Measurements from ENCODE around the gene OR13J1. TPM values are rescaled to one million over a fixed set of nuclear protein-coding genes. Genes with fewer than 3 reads are reported as not detected.
"Not testable (repeated sequence)": the region's sequence is repeated elsewhere in the genome, so short reads cannot be mapped to it uniquely, and the experiment has no call there.

OR13J1 gene, protein sequence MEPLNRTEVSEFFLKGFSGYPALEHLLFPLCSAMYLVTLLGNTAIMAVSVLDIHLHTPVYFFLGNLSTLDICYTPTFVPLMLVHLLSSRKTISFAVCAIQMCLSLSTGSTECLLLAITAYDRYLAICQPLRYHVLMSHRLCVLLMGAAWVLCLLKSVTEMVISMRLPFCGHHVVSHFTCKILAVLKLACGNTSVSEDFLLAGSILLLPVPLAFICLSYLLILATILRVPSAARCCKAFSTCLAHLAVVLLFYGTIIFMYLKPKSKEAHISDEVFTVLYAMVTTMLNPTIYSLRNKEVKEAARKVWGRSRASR
- under 1 TPM in 4 of 12 donors, not detected in 8; 0.13 to 0.31 (median 0.17) TPM for polyA plus RNA-seq (ENCODE audit: insufficient read length in 12 of 12)
- long read RNA-seq, donor 1, partial matches to known transcripts = 0 of 1 reads
- long read RNA-seq, donor 1, other reads (novel, unspliced or antisense) = 0 of 1 reads
- long read RNA-seq, donor 2, partial matches to known transcripts = 0 of 1 reads
- long read RNA-seq, donor 2, other reads (novel, unspliced or antisense) = 0 of 1 reads
- long read RNA-seq, donor 3 = 0 reads
- long read RNA-seq, donor 4 = 0 reads
- long read RNA-seq, donor 5 = 0 reads
- long read RNA-seq, donor 6 = 0 reads
- long read RNA-seq, donor 7 = 0 reads
- long read RNA-seq, donor 8, partial matches to known transcripts = 0 of 2 reads
- long read RNA-seq, donor 8, other reads (novel, unspliced or antisense) = 0 of 2 reads
- long read RNA-seq, donor 9 = 0 reads
- long read RNA-seq, donor 10, partial matches to known transcripts = 0 of 1 reads
- long read RNA-seq, donor 10, other reads (novel, unspliced or antisense) = 0 of 1 reads
- long read RNA-seq, donor 11 = 0 reads

DNA sequence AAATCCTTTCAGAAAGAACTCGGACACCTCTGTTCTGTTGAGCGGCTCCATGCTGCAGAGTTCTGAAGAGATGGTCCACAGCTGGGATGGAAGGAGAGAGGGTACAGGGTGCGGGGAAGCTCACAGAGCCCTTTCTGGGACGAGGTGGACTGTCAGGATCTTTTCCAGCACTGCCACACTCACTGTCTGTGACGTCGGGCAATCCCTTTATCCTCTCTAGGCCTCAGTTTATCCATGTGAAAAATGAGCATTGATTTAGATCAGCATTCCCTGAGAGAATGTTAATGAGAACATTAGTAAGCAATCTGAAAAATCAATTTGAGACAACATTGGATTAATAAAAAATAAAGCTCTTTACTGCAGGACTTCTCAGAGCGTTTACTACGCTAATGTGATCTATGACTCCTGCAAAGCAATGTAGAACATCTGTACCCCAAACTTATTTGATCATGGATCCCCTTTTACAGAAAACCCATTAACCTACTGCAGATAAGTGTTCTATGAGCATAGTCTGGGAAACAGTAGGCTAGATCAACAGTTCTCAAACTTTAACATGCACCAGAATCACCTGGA lies at the start of gene OR13J1:
OR13J1 (minus strand) TSS at position 51 of the 573 bp plus-strand sequence; CDS start at position 51, 0 bp downstream.
- no peak for DNase-seq

DNA sequence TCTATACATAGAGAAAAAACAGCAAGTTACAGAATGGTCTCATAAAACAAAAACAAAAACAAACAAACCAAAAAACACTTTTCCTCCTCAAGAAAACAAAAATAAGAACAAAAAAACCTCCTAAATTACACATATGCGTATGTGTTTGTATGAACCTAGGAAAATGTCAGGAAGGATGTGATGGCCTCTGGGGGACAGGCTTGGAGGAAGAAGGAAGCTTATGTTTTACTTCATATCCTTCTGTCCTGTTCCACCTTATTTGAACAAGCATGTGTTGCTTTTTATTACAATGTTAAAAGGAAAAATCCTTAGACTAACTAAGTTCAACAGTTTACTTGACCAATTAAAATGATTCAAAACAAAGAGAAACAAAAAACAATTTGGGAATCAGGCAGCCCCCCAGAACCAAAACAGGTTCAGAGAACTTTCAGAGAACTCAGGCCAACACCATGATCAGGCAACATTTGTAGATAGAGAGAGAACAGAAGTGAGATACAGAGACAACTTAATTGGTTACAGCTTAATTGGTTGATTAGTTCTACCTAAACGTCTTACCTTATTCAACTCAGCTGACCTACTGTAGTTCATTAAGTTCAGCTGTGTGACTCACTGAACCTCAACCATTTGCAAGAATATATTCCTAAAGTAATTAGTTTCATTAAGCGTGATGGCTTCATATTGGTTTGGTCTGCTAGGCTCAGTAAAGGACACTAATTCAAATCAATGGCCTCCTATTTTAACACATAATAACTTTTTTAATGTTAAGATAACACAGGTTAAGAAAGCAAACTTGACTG lies 49.2 kb upstream of the OR13J1 start:
- no peak for DNase-seq

DNA sequence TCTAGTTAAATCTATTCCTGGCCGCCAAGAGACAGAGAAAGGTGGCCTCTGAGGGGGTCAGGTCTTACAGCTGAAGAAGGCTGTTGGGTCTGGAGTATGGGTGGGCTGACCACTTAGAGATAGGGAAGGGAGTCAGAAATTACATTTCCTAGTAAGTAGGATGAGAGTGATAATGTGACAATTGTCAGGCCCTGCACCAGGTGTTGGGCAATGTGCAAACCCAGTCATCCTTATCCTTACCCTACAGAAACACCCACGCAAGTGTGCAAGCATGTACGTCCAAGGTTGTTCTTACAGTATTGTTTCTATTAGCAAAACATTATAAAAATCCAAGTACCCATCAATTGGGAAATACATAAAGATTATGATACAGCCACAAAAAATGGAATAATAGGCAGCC lies 48.6 kb upstream of the OR13J1 start:
- no peak for DNase-seq

DNA sequence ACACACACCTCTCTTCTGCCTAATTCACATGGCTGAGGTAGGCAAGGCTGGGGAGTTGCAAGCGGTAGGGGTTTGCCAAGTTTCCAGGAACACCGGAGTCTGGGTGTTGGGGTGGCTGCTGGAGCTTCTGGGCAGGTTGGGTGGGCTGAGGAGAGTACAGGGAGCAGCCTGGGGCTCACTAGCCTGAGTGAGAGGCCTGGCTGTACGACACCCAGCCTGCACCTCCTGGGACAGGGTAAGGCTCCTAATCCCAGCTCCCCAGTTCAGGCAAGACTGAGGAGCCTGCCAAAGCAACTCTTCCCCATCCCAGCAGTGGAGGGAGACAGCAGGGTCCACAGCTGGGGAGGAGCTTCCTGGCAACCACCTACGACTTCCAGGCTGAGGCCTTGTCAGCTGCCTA lies 47.1 kb upstream of the OR13J1 start:
- DNase-seq = no peak

DNA sequence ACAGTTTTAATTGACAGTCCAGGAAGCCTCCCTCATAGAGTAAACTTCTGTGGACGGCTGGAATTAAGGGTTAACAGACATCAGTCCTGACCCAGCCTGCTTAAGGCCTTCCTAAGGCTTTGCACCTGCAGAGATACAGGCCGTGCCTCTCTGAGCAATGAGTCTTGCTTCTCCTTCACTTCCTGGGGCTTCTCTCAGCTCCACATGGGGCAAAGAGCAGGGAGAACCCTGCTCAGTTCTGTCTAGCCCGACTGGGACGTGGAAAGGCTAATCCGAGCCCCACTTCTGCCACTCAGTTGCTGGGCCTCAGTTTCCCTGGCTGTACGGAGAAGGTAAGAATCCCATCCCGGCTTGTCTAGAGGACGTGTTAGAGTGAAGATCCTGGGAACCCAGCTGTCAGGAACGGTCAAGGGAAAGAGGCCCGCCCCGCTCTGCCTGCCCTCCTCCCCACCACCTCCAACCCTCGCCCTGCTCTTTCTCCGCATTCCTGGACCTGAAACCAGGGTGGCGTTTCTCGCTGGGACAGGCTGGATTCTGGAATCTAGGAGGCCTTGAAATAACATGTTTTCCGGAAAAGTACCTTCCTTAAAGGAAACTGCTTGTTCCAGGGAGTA lies 45.6 kb upstream of the OR13J1 start:
- no peak for DNase-seq

DNA sequence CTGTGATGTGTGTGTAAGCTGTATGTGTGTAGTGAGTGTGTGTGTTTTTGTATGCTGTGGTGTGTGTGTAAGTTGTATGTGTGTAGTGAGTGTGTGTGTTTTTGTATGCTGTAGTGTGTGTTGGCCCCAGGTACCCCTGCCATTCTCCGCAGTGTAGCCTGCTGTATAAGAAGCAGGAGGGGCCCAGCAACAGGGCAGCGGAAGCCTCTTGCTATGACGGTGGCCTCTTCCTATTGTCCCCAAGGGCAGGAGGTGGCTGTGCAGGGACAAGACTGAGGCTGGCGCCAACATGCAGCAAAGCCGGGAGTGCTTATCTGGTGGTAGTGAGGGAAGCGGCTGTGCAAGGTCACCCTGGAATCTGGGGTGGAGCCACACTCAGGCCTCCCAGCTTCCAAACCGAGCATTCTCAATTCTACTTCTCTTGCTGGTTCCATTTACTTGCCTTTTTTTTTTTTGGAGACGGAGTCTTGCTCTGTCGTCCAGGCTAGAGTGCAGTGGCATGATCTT lies 44.2 kb upstream of the OR13J1 start:
- no peak for DNase-seq

DNA sequence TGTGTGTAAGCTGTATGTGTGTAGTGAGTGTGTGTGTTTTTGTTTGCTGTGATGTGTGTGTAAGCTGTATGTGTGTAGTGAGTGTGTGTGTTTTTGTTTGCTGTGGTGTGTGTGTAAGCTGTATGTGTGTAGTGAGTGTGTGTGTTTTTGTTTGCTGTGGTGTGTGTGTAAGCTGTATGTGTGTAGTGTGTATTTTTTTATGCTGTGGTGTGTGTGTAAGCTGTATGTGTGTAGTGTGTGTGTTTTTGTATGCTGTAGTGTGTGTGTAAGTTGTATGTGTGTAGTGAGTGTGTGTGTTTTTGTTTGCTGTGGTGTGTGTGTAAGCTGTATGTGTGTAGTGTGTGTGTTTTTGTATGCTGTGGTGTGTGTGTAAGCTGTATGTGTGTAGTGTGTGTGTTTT lies 43.2 kb upstream of the OR13J1 start:
- not testable (repeated sequence) for DNase-seq

DNA sequence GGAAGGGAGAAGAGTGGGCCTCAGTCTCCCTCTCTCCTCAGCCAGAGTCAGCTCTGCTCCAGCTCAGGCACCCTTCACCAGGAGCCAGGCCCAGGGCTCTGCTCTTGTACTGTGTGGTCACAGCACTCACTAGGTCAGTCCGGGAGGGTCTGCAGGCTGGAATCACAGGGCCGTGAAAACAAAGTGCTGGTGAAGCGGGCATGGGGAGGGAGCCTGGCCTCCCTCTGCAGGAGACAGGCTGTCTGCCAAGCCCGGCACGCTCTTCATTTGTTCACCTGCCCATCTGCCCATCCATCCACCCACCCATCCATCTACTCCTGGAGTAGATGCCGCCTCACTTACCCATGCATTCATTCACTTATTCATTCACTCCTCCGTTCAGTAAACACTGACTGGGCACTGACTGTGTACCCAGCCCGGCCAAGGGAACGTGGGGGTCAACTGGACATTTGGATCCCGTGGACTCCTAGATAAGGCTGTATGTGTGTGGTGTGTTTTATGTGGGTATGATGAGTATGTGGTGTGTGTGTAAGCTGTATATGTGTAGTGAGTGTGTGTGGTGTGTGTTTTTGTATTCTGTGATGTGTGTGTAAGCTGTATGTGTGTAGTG lies 42.7 kb upstream of the OR13J1 start:
- no peak for DNase-seq

DNA sequence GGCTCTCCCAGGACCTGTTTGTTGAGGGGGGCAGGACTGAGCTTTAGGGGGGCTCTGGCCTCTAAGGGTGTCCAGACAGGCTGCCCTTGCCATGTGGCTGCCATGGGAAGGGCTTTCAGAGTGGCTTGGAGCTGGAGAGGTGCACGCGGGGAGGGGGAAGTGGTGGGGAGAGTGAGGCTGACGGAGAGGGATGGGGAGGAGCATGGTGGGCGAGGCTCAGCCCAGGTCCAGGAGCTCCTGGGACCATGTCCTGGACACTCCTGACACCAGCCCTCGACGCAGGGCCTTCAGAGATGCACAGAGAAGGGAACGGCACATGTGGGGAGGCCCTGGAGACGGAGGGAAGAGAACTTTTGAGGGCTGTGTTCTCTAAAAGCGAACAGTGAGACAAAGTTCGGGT lies 41.5 kb upstream of the OR13J1 start:
- DNase-seq = no peak

DNA sequence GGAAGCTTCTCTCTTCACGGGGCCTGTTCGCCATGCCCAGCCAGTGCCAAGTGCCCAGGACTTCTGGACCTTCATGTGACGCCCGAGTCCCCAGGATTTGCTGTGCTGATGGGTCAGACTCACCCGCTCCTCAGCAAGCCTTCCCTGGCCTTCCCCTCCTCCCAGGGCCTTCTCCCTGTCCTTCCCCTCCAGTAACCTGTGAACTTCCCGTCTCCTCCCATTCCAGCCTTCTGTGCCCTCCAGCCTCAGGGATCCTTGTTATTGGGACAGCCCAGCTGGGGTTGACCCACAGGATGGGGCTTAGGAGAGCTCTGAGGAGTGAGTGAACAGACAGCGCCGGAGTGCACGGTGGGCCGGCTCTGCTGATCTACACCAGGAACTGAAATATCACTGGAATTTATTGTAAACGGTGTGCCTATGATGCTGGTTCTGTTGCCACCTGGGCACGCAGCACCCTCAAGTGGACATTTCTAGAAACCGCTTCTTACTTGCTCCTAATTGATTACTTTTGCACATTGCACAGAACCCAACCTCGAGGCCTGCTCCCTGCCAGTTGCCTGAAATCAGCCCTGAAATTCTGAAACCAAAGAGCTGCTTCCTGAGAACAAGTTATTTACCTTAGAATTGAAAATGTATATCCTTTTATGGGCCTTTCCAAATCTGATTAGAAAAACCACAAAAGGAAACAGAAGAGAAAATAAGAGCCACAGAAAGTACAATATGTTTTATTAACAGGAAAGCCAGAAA lies 40.6 kb upstream of the OR13J1 start:
- DNase-seq = no peak

DNA sequence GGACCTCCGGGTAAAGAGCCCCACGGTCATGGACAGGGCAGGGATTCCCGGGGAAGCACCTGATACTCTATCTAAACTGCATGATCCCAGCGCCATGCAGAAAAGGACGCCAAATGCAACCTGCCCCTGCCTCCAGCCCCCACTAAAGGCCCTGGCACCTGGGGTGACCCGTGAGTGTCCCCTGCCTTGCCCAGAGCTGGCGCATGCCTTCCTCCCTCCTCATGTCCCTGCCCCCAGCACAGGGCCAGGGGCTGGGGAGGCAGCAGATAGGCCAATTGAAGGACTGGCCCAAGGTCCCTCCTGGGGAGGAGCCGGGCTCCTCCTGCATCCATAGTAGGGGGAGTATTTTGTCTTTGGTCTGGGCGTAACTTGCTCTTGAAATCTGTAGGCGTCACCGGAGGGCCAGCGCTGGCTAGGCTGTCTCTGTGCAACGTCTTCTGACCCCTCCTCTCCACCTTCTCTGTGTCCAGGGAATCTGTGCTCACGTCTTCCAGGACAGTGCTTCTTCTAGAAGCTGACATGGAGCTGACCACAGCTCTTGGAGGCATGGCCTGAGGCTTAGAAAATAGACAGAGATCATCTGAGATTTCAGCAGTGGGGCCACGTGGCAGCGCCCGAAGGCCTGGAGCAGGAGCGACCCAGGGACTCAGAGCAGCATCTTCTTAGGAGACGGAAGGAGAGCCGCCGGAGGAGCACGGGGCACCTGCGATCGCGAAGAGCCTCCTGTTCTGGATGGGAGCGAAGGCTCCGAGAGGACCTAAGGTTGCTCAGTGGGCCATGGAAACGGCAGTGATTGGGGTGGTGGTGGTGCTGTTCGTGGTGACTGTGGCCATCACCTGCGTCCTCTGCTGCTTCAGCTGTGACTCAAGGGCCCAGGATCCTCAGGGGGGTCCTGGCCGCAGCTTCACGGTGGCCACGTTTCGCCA lies 39.7 kb upstream of the OR13J1 start:
- DNase-seq = no peak

DNA sequence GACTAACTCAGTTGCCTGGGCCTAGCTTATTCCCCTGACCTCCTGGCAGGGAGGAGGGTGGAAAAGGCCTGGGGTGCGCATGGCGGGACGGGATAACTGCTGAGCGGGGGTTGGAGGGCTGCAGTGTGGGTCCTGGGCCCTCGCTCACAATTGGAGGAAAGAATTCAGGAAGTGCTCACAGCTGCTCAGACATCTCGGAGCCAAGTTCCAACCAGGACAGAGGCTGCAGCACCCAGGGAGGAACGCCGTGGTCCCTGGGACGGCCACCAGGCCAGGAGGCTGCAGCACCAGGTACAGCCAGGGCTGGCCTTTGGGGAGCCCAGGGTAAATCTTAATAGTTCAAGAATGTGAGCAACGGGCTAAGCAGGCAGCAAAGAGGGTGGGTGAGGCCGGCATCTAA lies 39.1 kb upstream of the OR13J1 start, which contains the start of gene SPAAR:
SPAAR (plus strand) TSS at position 217 of the 400 bp plus-strand sequence. CDS start 974 bp downstream, outside the sequence.
- DNase-seq = no peak

DNA sequence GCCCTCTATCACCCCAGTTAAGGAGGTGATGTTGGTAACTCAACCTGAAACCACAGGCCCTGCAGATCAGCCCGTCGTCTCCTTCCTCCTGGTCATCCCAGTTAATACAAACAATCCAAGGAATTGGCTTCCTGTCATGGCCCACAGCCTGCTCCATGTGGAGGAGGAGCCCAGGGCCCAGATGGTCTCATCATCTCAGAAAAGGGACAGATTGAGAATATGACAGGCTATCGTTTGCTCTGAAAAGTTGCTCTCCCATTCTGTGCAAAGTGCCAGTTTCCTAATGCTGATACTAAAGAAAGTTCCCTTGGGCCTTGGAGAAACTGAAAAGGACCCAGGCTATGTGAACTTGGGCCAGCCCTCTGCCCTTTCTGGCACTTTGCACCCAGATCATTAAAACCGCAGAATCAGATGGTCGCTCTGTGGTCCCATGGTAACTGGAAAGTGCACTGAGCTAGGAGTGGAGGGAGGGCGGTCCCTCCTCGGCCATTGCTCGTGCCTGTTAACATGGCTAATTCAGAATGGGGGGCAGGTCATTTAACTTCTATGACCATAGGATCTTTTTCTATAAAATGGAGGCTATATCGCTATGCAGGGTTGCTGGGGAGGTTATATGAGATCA lies 38.4 kb upstream of the OR13J1 start:
- DNase-seq = peak; percentile 68

DNA sequence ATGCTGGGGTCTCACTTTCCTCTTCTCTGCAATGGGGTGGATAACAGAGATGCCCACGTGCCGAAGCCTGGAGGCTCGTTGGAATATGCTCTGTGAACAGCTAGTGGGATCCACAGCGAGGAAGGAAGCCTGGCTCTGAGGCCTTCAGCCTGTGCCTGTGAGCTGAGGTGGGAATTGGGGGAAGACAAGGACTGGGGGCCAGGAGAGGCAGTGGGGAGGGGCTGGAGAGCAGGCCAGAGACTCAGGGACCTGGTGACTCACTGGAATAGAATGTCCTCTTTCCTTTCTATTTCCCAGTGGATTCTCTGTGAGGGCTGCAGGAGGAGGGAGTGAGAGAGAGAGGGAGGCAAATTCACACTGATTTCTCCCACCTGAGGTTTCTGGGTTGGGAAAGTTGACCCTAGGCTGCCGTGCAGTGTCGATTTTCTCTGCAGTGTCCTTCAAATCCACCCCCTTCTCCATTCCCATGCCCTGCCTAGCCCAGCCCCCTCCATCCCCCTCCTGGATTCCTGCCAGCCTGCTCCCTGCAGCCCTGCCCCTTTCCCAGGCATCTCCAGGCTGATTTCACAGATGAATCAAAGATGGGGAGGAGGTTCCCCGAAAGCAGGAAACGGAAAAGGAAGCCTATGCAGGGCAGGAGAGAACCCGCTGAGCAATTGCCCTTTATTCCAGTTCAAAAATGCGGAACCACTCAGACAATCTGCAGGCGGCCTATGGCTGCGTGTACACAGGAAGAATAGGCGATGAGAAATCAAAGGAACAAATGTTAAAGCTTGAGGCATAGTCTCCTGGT lies 37.7 kb upstream of the OR13J1 start:
- peak; percentile 87 for DNase-seq

DNA sequence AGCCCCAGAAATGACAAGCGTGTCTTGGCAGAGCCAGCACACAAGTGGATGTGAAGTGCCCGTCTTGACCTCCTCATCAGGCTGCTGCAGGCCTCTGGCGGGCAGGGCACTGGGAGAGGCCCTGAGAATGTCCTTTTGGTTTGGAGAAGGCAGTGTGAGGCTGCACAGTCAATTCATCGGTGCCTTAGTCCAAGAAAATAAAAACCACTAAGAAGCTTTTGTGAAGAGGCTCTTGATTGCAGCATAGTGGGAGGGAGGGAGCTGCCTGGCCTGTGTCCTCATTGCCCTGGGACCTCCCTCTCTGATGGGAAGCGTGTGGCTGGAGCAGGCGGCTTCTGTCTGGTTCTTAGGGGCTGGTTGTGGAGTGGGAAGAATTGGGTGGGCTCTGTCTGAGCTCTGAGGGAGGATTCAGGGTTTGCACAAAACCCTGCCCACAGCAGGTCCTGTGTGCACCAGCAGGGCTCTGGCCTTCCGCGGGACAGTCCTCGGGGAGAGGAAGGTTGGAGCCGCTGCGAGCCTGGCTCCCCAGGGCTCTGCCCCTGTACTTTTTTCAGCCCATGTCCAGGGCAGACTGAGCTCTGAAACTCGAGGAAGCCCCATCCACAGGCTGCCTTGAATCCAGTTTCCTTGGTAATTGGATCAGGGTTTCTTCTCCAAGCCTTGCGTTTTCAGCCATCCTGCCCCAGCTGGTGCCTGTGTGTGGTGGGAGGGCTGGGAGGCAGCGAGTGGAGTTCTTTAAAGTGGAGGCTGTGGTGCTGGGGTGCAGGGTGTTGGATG lies 36.9 kb upstream of the OR13J1 start:
- DNase-seq = peak; percentile 51

Data from muscle of arm (tissue), 14 donors.